LNCAP (cell line): ENCODE measurements around the gene PPIL6.
A peak's percentile ranks its signal among the peaks of the same experiment; 100 is the strongest.

Experiments used
- CTCF ChIP-seq: fragments of 450-650 bp; IDR thresholded peaks from 2 replicates; pipeline ENCODE4 v1.5.1; 2017; ENCODE audit warnings: mild to moderate bottlenecking

The PPIL6 gene

GRCh38 chr6:109445382-109445781 lies 5.0 kb upstream of the PPIL6 start:
- TF ChIP-seq CTCF, result no peak

- TF ChIP-seq CTCF, result no peak
Observed at GRCh38 chr6:109443425-109443950, 3.1 kb upstream of the PPIL6 start.

GRCh38 chr6:109442393-109442924 lies 2.0 kb upstream of the PPIL6 start:
- no peak for TF ChIP-seq CTCF

- peak; percentile 41 for TF ChIP-seq CTCF
Observed at GRCh38 chr6:109441069-109441816, 815 bp upstream of the PPIL6 start.

- no peak for TF ChIP-seq CTCF
Observed at GRCh38 chr6:109436041-109436440, 4.4 kb downstream of the PPIL6 start.

GRCh38 chr6:109434456-109434855 lies 6.0 kb downstream of the PPIL6 start:
- no peak for TF ChIP-seq CTCF

- no peak for TF ChIP-seq CTCF
Observed at GRCh38 chr6:109429496-109429895, 10.9 kb downstream of the PPIL6 start.
